ENCODE measurements around the gene KLHDC8A.

KLHDC8A gene

GRCh38 chr1:205317311-205317917 is 39.3 kb downstream of the KLHDC8A start:
- DNase-seq (ENCODE audit: low spot score): no peak
- no peak for TF ChIP-seq CTCF (IDR thresholded peaks at IDR 0.05; ENCODE audit: borderline replicate concordance, control extremely low read depth, extremely low read depth, insufficient read depth, missing control alignments)
- in situ Hi-C loops (cut with MboI; ENCODE audit: low sequenced_read_pairs, unreplicated experiment): no loop called here

GRCh38 chr1:205316161-205316566 is 40.6 kb downstream of the KLHDC8A start:
- in situ Hi-C loops (cut with MboI; ENCODE audit: low sequenced_read_pairs, unreplicated experiment): no loop called here
- DNase-seq (ENCODE audit: low spot score): no peak
- no peak for TF ChIP-seq CTCF (IDR thresholded peaks at IDR 0.05; ENCODE audit: borderline replicate concordance, control extremely low read depth, extremely low read depth, insufficient read depth, missing control alignments)

GRCh38 chr1:205315008-205315618 is 41.6 kb downstream of the KLHDC8A start:
- no peak for TF ChIP-seq CTCF (IDR thresholded peaks at IDR 0.05; ENCODE audit: borderline replicate concordance, control extremely low read depth, extremely low read depth, insufficient read depth, missing control alignments)
- in situ Hi-C loops (cut with MboI; ENCODE audit: low sequenced_read_pairs, unreplicated experiment): no loop called here
- no peak for DNase-seq (ENCODE audit: low spot score)

GRCh38 chr1:205313563-205314308 is 43.0 kb downstream of the KLHDC8A start:
- peak; percentile 73 for DNase-seq (ENCODE audit: low spot score)
- no peak for TF ChIP-seq CTCF (IDR thresholded peaks at IDR 0.05; ENCODE audit: borderline replicate concordance, control extremely low read depth, extremely low read depth, insufficient read depth, missing control alignments)
- in situ Hi-C loops (cut with MboI; ENCODE audit: low sequenced_read_pairs, unreplicated experiment): no loop called here

- in situ Hi-C loops (cut with MboI; ENCODE audit: low sequenced_read_pairs, unreplicated experiment): no loop called here
- TF ChIP-seq CTCF (IDR thresholded peaks at IDR 0.05; ENCODE audit: borderline replicate concordance, control extremely low read depth, extremely low read depth, insufficient read depth, missing control alignments): no peak
- no peak for DNase-seq (ENCODE audit: low spot score)
These were observed 43.7 kb downstream of the KLHDC8A start for GRCh38 chr1:205312866-205313562.

GRCh38 chr1:205310976-205311704 is 45.6 kb downstream of the KLHDC8A start:
- no peak for TF ChIP-seq CTCF (IDR thresholded peaks at IDR 0.05; ENCODE audit: borderline replicate concordance, control extremely low read depth, extremely low read depth, insufficient read depth, missing control alignments)
- in situ Hi-C loops (cut with MboI; ENCODE audit: low sequenced_read_pairs, unreplicated experiment): no loop called here
- DNase-seq (ENCODE audit: low spot score): peak; percentile 60

All from GM13976 (cell line).